Esophagus squamous epithelium (tissue), 4 donors: Measurements from ENCODE around the gene BRPF3.
"Not testable (repeated sequence)": the region's sequence is repeated elsewhere in the genome, so short reads cannot be mapped to it uniquely, and the experiment has no call there.

Experiments
- POLR2A ChIP-seq, 4 donors: fragments of 450-650 bp; IDR thresholded peaks; one replicate each; pipeline ENCODE4 v1.6.1; 2017; ENCODE audit warnings: antibody characterized with exemption in 4 of 4, mild to moderate bottlenecking in 4 of 4, moderate library complexity in 3 of 4
- TF ChIP-seq, protein P1 (sequence below), 6 experiments: fragments of 450-650 bp in 4 of 6; fragments of 200-600 bp in 2 of 6; sonication (generic) in 2 of 6; IDR thresholded peaks; one replicate each; pipeline ENCODE4 v1.5.1; 2016 to 2019; ENCODE audit warnings: antibody characterized with exemption in 6 of 6, mild to moderate bottlenecking in 4 of 6, moderate library complexity in 4 of 6

DNA sequence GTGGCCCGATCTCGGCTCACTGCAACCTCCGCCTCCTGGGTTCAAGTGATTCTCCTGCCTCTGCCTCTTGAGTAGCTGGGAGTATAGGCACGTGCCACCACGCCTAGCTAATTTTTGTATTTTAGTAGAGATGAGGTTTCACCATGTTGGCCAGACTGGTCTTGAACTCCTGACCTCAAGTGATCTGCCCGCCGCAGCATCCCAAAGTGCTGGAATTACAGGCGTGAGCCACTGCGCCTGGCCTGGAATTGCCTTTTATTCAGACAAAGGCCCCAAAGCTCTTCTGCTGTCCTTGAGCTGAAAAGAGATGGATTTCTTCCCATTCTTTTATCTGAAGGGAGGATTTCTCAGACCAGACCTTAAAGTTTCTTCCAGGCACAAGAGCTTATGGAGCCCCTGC lies 22.0 kb downstream of the BRPF3 start:
- TF ChIP-seq, protein P1, sequence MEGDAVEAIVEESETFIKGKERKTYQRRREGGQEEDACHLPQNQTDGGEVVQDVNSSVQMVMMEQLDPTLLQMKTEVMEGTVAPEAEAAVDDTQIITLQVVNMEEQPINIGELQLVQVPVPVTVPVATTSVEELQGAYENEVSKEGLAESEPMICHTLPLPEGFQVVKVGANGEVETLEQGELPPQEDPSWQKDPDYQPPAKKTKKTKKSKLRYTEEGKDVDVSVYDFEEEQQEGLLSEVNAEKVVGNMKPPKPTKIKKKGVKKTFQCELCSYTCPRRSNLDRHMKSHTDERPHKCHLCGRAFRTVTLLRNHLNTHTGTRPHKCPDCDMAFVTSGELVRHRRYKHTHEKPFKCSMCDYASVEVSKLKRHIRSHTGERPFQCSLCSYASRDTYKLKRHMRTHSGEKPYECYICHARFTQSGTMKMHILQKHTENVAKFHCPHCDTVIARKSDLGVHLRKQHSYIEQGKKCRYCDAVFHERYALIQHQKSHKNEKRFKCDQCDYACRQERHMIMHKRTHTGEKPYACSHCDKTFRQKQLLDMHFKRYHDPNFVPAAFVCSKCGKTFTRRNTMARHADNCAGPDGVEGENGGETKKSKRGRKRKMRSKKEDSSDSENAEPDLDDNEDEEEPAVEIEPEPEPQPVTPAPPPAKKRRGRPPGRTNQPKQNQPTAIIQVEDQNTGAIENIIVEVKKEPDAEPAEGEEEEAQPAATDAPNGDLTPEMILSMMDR (IDR thresholded peaks at IDR 0.05): not testable (repeated sequence)
- not testable (repeated sequence) for TF ChIP-seq POLR2A (IDR thresholded peaks at IDR 0.05)
